Measurements from ENCODE around the gene TUBB6.

DNA sequence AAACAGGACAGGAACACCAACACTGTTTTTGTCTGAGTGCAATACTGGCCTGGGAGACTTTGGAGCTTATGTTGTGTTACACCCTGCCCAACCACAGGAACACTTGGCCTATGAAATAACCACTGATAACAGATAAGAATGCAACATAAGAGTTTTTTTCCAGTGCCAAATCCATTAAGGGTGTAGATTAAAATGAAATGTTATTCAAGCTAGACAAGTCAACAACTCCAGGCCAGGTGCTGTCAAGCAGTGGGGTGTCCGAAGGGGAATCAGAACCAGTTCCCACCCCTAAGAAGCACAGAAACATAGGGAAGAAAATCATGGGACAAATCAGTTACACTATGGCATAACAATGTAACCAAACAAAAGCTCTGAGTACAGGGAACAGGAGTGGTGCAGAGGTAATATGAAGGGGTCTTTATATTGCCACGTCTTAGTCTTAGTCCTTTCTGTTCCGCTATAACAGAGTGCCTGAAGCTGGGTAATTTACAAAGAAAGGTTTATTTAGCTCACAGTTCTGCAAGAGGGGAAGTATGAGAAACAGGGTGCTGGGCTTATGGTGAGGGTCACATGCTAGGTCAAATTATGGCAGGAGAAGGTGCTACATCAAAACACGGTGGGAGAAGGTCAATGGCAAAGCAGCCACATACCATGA, 65.2 kb downstream of the TUBB6 start:
- TF ChIP-seq POLR2AphosphoS5 (IDR thresholded peaks at IDR 0.05) (no peak), POLR2A (IDR thresholded peaks at IDR 0.05) (no peak)
- TF ChIP-seq, protein P1, sequence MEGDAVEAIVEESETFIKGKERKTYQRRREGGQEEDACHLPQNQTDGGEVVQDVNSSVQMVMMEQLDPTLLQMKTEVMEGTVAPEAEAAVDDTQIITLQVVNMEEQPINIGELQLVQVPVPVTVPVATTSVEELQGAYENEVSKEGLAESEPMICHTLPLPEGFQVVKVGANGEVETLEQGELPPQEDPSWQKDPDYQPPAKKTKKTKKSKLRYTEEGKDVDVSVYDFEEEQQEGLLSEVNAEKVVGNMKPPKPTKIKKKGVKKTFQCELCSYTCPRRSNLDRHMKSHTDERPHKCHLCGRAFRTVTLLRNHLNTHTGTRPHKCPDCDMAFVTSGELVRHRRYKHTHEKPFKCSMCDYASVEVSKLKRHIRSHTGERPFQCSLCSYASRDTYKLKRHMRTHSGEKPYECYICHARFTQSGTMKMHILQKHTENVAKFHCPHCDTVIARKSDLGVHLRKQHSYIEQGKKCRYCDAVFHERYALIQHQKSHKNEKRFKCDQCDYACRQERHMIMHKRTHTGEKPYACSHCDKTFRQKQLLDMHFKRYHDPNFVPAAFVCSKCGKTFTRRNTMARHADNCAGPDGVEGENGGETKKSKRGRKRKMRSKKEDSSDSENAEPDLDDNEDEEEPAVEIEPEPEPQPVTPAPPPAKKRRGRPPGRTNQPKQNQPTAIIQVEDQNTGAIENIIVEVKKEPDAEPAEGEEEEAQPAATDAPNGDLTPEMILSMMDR (IDR thresholded peaks at IDR 0.05) = no peak

All from breast epithelium (tissue), 3 donors.